Mesendoderm (in vitro differentiated cells): ENCODE results near the gene SPTAN1.
A peak's percentile ranks its signal among the peaks of the same experiment; 100 is the strongest.

Source experiments
- DNase-seq: peaks from one replicate; pipeline ENCODE4 v3.0.0; 2013
- H2AK5ac ChIP-seq: 2 replicates; pipeline ENCODE4 v1.6.1; 2013; ENCODE audit warnings: low read length, inconsistent platforms
- H2BK120ac ChIP-seq: 2 replicates; pipeline ENCODE4 v1.6.1; 2013; ENCODE audit warnings: low read depth, mild to moderate bottlenecking, low read length, moderate library complexity, mixed read lengths
- H2BK15ac ChIP-seq: replicated peaks from 2 replicates; pipeline ENCODE4 v1.6.1; 2013; ENCODE audit warnings: low read depth, mild to moderate bottlenecking, moderate library complexity
- H2BK5ac ChIP-seq: 2 replicates; pipeline ENCODE4 v1.6.1; 2013; ENCODE audit warnings: low read length, inconsistent platforms
- H3K18ac ChIP-seq: 2 replicates; pipeline ENCODE4 v1.6.1; 2013; ENCODE audit warnings: mild to moderate bottlenecking, low read length, mixed read lengths
- H3K23ac ChIP-seq: one replicate; pipeline ENCODE4 v1.6.1; 2013; ENCODE audit warnings: low read length
- H3K27ac ChIP-seq: 2 replicates; pipeline ENCODE4 v1.5.1; 2013; ENCODE audit warnings: low read depth, mild to moderate bottlenecking, inconsistent platforms, low read length, moderate library complexity
- H3K27me3 ChIP-seq: 2 replicates; pipeline ENCODE4 v1.6.1; 2013; ENCODE audit warnings: low read length, control low read depth, mild to moderate bottlenecking, inconsistent platforms; ENCODE audit not compliant: insufficient read depth, poor library complexity
- H3K36me3 ChIP-seq: 2 replicates; pipeline ENCODE4 v1.6.1; 2013; ENCODE audit warnings: low read length, inconsistent platforms; ENCODE audit not compliant: control insufficient read depth, insufficient read depth
- H3K4ac ChIP-seq: one replicate; pipeline ENCODE4 v1.6.1; 2013; ENCODE audit warnings: low read depth, mild to moderate bottlenecking, low read length, moderate library complexity
- H3K4me1 ChIP-seq: 2 replicates; pipeline ENCODE4 v1.6.1; 2013; ENCODE audit warnings: low read depth, low read length, inconsistent platforms; ENCODE audit not compliant: control insufficient read depth
- H3K4me2 ChIP-seq: 2 replicates; pipeline ENCODE4 v1.6.1; 2013; ENCODE audit warnings: low read length
- H3K4me3 ChIP-seq: 2 replicates; pipeline ENCODE4 v1.5.1; 2013; ENCODE audit warnings: mild to moderate bottlenecking, low read length
- H3K56ac ChIP-seq: one replicate; pipeline ENCODE4 v1.6.1; 2013; ENCODE audit warnings: low read length
- H3K79me1 ChIP-seq: 2 replicates; pipeline ENCODE4 v1.6.1; 2013; ENCODE audit warnings: low read length, inconsistent platforms
- H3K79me2 ChIP-seq: 2 replicates; pipeline ENCODE4 v1.6.1; 2013; ENCODE audit warnings: mild to moderate bottlenecking, low read length; ENCODE audit not compliant: control insufficient read depth, insufficient read depth
- H3K9ac ChIP-seq: 2 replicates; pipeline ENCODE4 v1.6.1; 2013; ENCODE audit warnings: low read length, inconsistent platforms
- H4K5ac ChIP-seq: one replicate; pipeline ENCODE4 v1.6.1; 2013; ENCODE audit warnings: low read length
- H4K8ac ChIP-seq: one replicate; pipeline ENCODE4 v1.6.1; 2013; ENCODE audit warnings: low read depth, mild to moderate bottlenecking, control low read depth, low read length, moderate library complexity
- WGBS: extraction: QIAGEN DNeasy Blood & Tissue Kit; methylation state at CpG from one replicate; pipeline ENCODE4 v1.1.7; 2013; ENCODE audit warnings: low lambda C conversion rate, missing lambda C conversion rate; ENCODE audit not compliant: insufficient coverage; ENCODE audit errors: extremely low coverage; 5-methylcytosine and 5-hydroxymethylcytosine counted together

SPTAN1 gene

GRCh38 chr9:128588581-128589233 lies 36.3 kb downstream of the SPTAN1 start:
- no peak overlapping the region for H3K4ac ChIP-seq
- H2BK5ac ChIP-seq = no peak overlapping the region
- no peaks in the 10 kb centered on the region for H3K79me2 ChIP-seq
- no peak overlapping the region for H2BK15ac ChIP-seq
- no CpG with 5 or more reads among the region's 11 CpGs for WGBS
- H3K79me1 ChIP-seq = no peaks in the 10 kb centered on the region
- H4K5ac ChIP-seq = no peak overlapping the region
- H3K27ac ChIP-seq = no peak overlapping the region
- no peak overlapping the region for H3K23ac ChIP-seq
- no peak overlapping the region for H2AK5ac ChIP-seq
- no peak overlapping the region for H3K4me2 ChIP-seq
- no peak overlapping the region for H3K9ac ChIP-seq
- H3K18ac ChIP-seq = no peak overlapping the region
- no peak overlapping the region for H3K4me3 ChIP-seq
- H4K8ac ChIP-seq = no peak overlapping the region
- no peak for DNase-seq
- H3K4me1 ChIP-seq = no peaks in the 10 kb centered on the region
- H3K27me3 ChIP-seq = no peaks in the 10 kb centered on the region
- H2BK120ac ChIP-seq = no peak overlapping the region
- H3K36me3 ChIP-seq = peaks cover 36% of the 10 kb centered on the region
- no peak overlapping the region for H3K56ac ChIP-seq

GRCh38 chr9:128593039-128593438 lies 40.7 kb downstream of the SPTAN1 start:
- H3K36me3 ChIP-seq = peaks cover 15% of the 10 kb centered on the region
- no peak for DNase-seq
- no CpG with 5 or more reads among the region's 6 CpGs for WGBS

GRCh38 chr9:128593856-128594255 lies 41.5 kb downstream of the SPTAN1 start:
- Histone ChIP-seq H3K56ac (no peak overlapping the region), H3K27ac (no peak overlapping the region), H4K5ac (no peak overlapping the region)

More at GRCh38 chr9:128593039-128593438, 40.7 kb downstream of the SPTAN1 start:
- H3K27ac ChIP-seq = no peak overlapping the region
- H3K4me1 ChIP-seq = no peaks in the 10 kb centered on the region
- no peak overlapping the region for H2BK15ac ChIP-seq
- H2BK5ac ChIP-seq = no peak overlapping the region
- no peak overlapping the region for H3K23ac ChIP-seq
- H3K27me3 ChIP-seq = no peaks in the 10 kb centered on the region
- no peak overlapping the region for H3K9ac ChIP-seq
- no peak overlapping the region for H3K4me2 ChIP-seq
- no peak overlapping the region for H2AK5ac ChIP-seq
- no peak overlapping the region for H3K18ac ChIP-seq
- H2BK120ac ChIP-seq = no peak overlapping the region
- no peak overlapping the region for H3K56ac ChIP-seq
- no peak overlapping the region for H4K8ac ChIP-seq
- H3K79me2 ChIP-seq = no peaks in the 10 kb centered on the region
- H3K4me3 ChIP-seq = no peak overlapping the region
- no peak overlapping the region for H3K4ac ChIP-seq
- no peak overlapping the region for H4K5ac ChIP-seq
- no peaks in the 10 kb centered on the region for H3K79me1 ChIP-seq

DNA sequence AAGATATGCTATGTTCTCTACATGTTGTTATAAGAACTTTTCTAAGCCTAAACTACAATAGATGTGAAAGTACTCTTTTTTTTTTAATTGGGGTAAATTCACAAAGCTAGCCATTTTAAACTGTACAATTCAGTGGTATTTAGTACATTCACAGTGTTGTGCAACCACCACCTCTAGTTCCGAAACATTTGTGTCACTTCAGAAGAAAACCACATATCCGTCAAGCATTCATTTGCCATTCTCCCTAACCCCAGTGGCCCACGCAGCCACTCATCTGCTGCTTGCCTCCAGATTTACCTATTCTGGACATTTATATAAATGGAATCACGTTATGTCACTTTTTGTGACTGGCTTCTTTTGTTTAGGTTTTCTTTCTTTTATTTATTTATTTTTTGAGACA lies 43.1 kb downstream of the SPTAN1 start:
- H3K36me3 ChIP-seq = peaks cover 16% of the 10 kb centered on the region
- H3K18ac ChIP-seq = no peak overlapping the region
- no peak overlapping the region for H3K4ac ChIP-seq
- H3K79me2 ChIP-seq = no peaks in the 10 kb centered on the region
- H3K27me3 ChIP-seq = no peaks in the 10 kb centered on the region
- WGBS = no CpG with 5 or more reads among the region's 4 CpGs
- no peaks in the 10 kb centered on the region for H3K79me1 ChIP-seq
- H3K27ac ChIP-seq = no peak overlapping the region
- DNase-seq = no peak
- H2AK5ac ChIP-seq = no peak overlapping the region
- H2BK15ac ChIP-seq = no peak overlapping the region
- no peak overlapping the region for H4K8ac ChIP-seq
- H2BK5ac ChIP-seq = no peak overlapping the region
- H3K4me1 ChIP-seq = no peaks in the 10 kb centered on the region
- H3K4me2 ChIP-seq = no peak overlapping the region
- no peak overlapping the region for H4K5ac ChIP-seq
- no peak overlapping the region for H3K23ac ChIP-seq
- H2BK120ac ChIP-seq = no peak overlapping the region
- no peak overlapping the region for H3K56ac ChIP-seq
- no peak overlapping the region for H3K4me3 ChIP-seq
- no peak overlapping the region for H3K9ac ChIP-seq

More at GRCh38 chr9:128593856-128594255, 41.5 kb downstream of the SPTAN1 start:
- Histone ChIP-seq H3K4me2 (no peak overlapping the region), H3K4me1 (no peaks in the 10 kb centered on the region), H2BK120ac (no peak overlapping the region), H2AK5ac (no peak overlapping the region), H2BK15ac (no peak overlapping the region), H3K36me3 (peaks cover 18% of the 10 kb centered on the region), H3K4me3 (no peak overlapping the region), H3K9ac (no peak overlapping the region), H3K27me3 (no peaks in the 10 kb centered on the region), H2BK5ac (no peak overlapping the region), H3K23ac (no peak overlapping the region), H3K79me1 (no peaks in the 10 kb centered on the region), H3K4ac (no peak overlapping the region), H3K79me2 (no peaks in the 10 kb centered on the region), H3K18ac (no peak overlapping the region), H4K8ac (no peak overlapping the region)
- peak; percentile 81 for DNase-seq
- WGBS = no CpG with 5 or more reads among the region's 9 CpGs

DNA sequence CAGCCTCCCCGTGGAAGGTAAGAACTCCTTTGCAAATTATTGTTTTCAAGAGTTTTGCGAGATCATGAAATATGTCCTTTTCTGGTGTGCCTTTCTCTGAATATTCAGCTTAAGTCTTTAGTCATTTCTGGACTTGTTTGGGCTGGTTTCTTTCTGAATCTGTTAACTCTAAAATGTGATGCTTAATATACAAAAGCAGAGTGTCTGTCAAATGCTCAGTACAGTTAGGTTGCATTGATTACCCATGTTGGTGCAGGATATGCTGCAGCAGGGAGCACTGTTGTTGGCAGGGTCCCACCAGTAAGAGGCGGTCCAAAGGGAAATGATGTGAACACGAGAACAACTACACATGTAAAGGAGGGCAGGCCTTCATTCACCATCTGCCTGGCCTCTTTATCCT lies 47.7 kb downstream of the SPTAN1 start:
- H3K4me1 ChIP-seq = no peaks in the 10 kb centered on the region
- no peaks in the 10 kb centered on the region for H3K27me3 ChIP-seq
- H3K4me3 ChIP-seq = no peak overlapping the region
- no peaks in the 10 kb centered on the region for H3K79me2 ChIP-seq
- no peak overlapping the region for H2BK5ac ChIP-seq
- no peak overlapping the region for H2BK120ac ChIP-seq
- no peak for DNase-seq
- peaks cover 19% of the 10 kb centered on the region for H3K36me3 ChIP-seq
- WGBS = no CpG with 5 or more reads among the region's 4 CpGs
- H3K4me2 ChIP-seq = no peak overlapping the region
- H3K23ac ChIP-seq = no peak overlapping the region
- no peak overlapping the region for H3K4ac ChIP-seq
- no peak overlapping the region for H4K8ac ChIP-seq
- no peak overlapping the region for H3K56ac ChIP-seq
- H3K9ac ChIP-seq = no peak overlapping the region
- no peak overlapping the region for H2AK5ac ChIP-seq
- H3K18ac ChIP-seq = no peak overlapping the region
- no peak overlapping the region for H4K5ac ChIP-seq
- no peak overlapping the region for H2BK15ac ChIP-seq
- no peaks in the 10 kb centered on the region for H3K79me1 ChIP-seq
- H3K27ac ChIP-seq = no peak overlapping the region

GRCh38 chr9:128603697-128604096 lies 51.3 kb downstream of the SPTAN1 start:
- Histone ChIP-seq H3K9ac (no peak overlapping the region), H3K4me1 (no peaks in the 10 kb centered on the region), H3K4me2 (no peak overlapping the region), H3K23ac (no peak overlapping the region), H2AK5ac (no peak overlapping the region), H3K56ac (no peak overlapping the region), H4K8ac (no peak overlapping the region), H2BK120ac (no peak overlapping the region), H4K5ac (no peak overlapping the region), H3K18ac (no peak overlapping the region), H2BK15ac (no peak overlapping the region), H2BK5ac (no peak overlapping the region), H3K4ac (no peak overlapping the region), H3K4me3 (no peak overlapping the region), H3K79me1 (no peaks in the 10 kb centered on the region), H3K79me2 (no peaks in the 10 kb centered on the region), H3K27me3 (no peaks in the 10 kb centered on the region), H3K27ac (no peak overlapping the region), H3K36me3 (peaks cover 29% of the 10 kb centered on the region)
- WGBS = no CpG with 5 or more reads among the region's 8 CpGs
- no peak for DNase-seq
